ENCODE measurements around the gene JAZF1.

JAZF1 gene

GRCh38 chr7:28013441-28013840 is 167.2 kb downstream of the JAZF1 start:
- no peak overlapping the region for H3K4me3 ChIP-seq (ENCODE audit: low read depth, low read length)
- no peak for DNase-seq (ENCODE audit: low read depth)
- no peak for TF ChIP-seq CTCF (IDR thresholded peaks at IDR 0.05; ENCODE audit: low read depth, low read length, missing control alignments)

- H3K4me3 ChIP-seq (ENCODE audit: low read depth, low read length), result no peak overlapping the region
- no peak for DNase-seq (ENCODE audit: low read depth)
- TF ChIP-seq CTCF (IDR thresholded peaks at IDR 0.05; ENCODE audit: low read depth, low read length, missing control alignments), result no peak
These were observed 167.6 kb downstream of the JAZF1 start for GRCh38 chr7:28013019-28013418.

- no peak for TF ChIP-seq CTCF (IDR thresholded peaks at IDR 0.05; ENCODE audit: low read depth, low read length, missing control alignments)
These were observed 171.7 kb downstream of the JAZF1 start for GRCh38 chr7:28008911-28009310.

GRCh38 chr7:28008171-28008570 is 172.4 kb downstream of the JAZF1 start:
- TF ChIP-seq CTCF (IDR thresholded peaks at IDR 0.05; ENCODE audit: low read depth, low read length, missing control alignments), result no peak
- DNase-seq (ENCODE audit: low read depth), result no peak

More at GRCh38 chr7:28008911-28009310, 171.7 kb downstream of the JAZF1 start:
- no peak overlapping the region for H3K4me3 ChIP-seq (ENCODE audit: low read depth, low read length)
- no peak for DNase-seq (ENCODE audit: low read depth)

GRCh38 chr7:28006491-28006890 is 174.1 kb downstream of the JAZF1 start:
- DNase-seq (ENCODE audit: low read depth), result no peak
- TF ChIP-seq CTCF (IDR thresholded peaks at IDR 0.05; ENCODE audit: low read depth, low read length, missing control alignments), result no peak
- no peak overlapping the region for H3K4me3 ChIP-seq (ENCODE audit: low read depth, low read length)

More at GRCh38 chr7:28008171-28008570, 172.4 kb downstream of the JAZF1 start:
- no peak overlapping the region for H3K4me3 ChIP-seq (ENCODE audit: low read depth, low read length)

GRCh38 chr7:28005847-28006231 is 174.8 kb downstream of the JAZF1 start:
- H3K4me3 ChIP-seq (ENCODE audit: low read depth, low read length), result no peak overlapping the region
- no peak for TF ChIP-seq CTCF (IDR thresholded peaks at IDR 0.05; ENCODE audit: low read depth, low read length, missing control alignments)
- DNase-seq (ENCODE audit: low read depth), result no peak

GRCh38 chr7:28005075-28005846 is 175.3 kb downstream of the JAZF1 start:
- H3K4me3 ChIP-seq (ENCODE audit: low read depth, low read length), result no peak overlapping the region
- no peak for TF ChIP-seq CTCF (IDR thresholded peaks at IDR 0.05; ENCODE audit: low read depth, low read length, missing control alignments)
- DNase-seq (ENCODE audit: low read depth), result no peak
